ENCODE data around the gene MED13L. TPM values are rescaled to one million over a fixed set of nuclear protein-coding genes. Genes with fewer than 3 reads are reported as not detected.

MED13L gene
- total RNA-seq, 1 experiment from 2014 or later, result 89.0 TPM

DNA sequence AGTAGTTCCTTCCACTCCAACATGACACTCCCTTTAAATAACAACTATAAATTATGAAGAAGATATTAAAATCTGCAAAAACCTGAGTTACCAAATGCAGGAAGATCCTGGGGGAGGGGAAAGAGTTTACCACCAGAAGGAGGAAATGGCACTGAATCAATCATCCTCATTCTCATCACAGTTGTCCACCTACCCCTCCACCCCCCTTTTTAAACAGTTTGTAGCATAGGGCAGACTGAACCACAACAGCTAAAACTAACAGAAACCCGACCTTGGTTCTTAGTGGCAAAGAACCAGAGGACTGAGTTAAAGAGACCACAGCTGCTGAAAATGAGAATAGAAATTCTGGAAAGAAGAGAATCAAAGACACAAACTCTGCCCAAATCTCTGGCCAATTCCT is 189.5 kb downstream of the MED13L start:
- H3K27me3 Mint-ChIP-seq (ENCODE audit: unreplicated experiment), result no peaks in the 10 kb centered on the region
- H3K27ac Mint-ChIP-seq (ENCODE audit: unreplicated experiment), result no peak overlapping the region
- CTCF ChIA-PET, result interaction anchor here (0.6 kb wide), 1 partner anchor 91 kb away, joined by 8 read pairs; no protein-coding TSS in a partner anchor
- H3K9me3 Mint-ChIP-seq (ENCODE audit: low read depth, unreplicated experiment), result no peaks in the 10 kb centered on the region
- no peaks in the 10 kb centered on the region for H3K36me3 Mint-ChIP-seq (ENCODE audit: insufficient read depth, unreplicated experiment)
- no peak for DNase-seq
- no peaks in the 10 kb centered on the region for H3K4me1 Mint-ChIP-seq (ENCODE audit: low read depth, unreplicated experiment)
- intact Hi-C loops (cut with micrococcal nuclease; ENCODE audit: unreplicated experiment), result no loop called here
- no peak overlapping the region for H3K4me3 Mint-ChIP-seq (ENCODE audit: low read depth, unreplicated experiment)
- no TSS peak for BruUV-seq (replicated peaks)
- TF ChIP-seq, protein P1, sequence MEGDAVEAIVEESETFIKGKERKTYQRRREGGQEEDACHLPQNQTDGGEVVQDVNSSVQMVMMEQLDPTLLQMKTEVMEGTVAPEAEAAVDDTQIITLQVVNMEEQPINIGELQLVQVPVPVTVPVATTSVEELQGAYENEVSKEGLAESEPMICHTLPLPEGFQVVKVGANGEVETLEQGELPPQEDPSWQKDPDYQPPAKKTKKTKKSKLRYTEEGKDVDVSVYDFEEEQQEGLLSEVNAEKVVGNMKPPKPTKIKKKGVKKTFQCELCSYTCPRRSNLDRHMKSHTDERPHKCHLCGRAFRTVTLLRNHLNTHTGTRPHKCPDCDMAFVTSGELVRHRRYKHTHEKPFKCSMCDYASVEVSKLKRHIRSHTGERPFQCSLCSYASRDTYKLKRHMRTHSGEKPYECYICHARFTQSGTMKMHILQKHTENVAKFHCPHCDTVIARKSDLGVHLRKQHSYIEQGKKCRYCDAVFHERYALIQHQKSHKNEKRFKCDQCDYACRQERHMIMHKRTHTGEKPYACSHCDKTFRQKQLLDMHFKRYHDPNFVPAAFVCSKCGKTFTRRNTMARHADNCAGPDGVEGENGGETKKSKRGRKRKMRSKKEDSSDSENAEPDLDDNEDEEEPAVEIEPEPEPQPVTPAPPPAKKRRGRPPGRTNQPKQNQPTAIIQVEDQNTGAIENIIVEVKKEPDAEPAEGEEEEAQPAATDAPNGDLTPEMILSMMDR (IDR thresholded peaks at IDR 0.05; ENCODE audit: unreplicated experiment), result no peak

DNA sequence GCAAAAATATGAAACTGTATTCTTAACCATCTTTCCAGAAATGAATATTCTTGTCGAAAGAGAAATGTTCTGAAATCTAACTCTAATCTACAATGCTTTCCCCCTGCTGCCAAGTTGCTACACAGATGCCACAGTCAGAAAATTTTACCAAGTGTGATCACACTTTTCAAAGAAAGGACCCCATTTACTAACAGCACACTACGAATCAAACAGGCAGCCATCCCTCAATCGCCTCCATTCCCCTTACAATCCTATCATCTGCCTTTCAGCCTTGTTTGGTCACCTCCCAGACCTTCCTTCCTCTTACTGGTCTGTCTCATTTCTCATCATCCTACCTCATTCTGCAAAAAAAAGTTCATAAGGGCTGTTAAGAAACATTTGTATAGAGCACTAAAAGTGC is 190.1 kb downstream of the MED13L start:
- intact Hi-C loops (cut with micrococcal nuclease; ENCODE audit: unreplicated experiment), result no loop called here
- BruUV-seq (replicated peaks), result no TSS peak
- H3K27ac Mint-ChIP-seq (ENCODE audit: unreplicated experiment), result no peak overlapping the region

DNA sequence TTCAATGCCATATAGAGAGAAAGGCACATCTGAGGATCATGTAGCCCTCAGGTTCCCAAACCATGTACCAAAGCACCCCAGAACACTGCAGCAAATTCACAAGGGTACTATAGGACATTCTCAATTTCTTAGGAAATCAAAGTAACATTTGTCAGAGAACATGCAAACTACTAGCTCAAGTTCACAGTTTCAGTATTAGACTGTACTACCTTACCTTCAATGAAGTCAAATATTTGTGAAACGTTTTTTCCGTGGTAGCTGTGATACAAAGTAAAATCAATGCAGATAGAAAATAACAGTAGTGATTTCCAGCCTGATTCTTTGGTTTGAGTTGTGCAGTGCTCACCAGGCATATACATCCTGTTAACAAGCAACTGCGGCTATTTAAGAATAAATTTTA is 197.1 kb downstream of the MED13L start:
- H3K27ac Mint-ChIP-seq (ENCODE audit: unreplicated experiment), result no peak overlapping the region
- no peak overlapping the region for H3K4me3 Mint-ChIP-seq (ENCODE audit: low read depth, unreplicated experiment)
- no peak for DNase-seq
- intact Hi-C loops (cut with micrococcal nuclease; ENCODE audit: unreplicated experiment), result no loop called here
- no peaks in the 10 kb centered on the region for H3K4me1 Mint-ChIP-seq (ENCODE audit: low read depth, unreplicated experiment)
- TF ChIP-seq, protein P1 (IDR thresholded peaks at IDR 0.05; ENCODE audit: unreplicated experiment), result no peak
- H3K9me3 Mint-ChIP-seq (ENCODE audit: low read depth, unreplicated experiment), result no peaks in the 10 kb centered on the region
- BruUV-seq (replicated peaks), result no TSS peak
- CTCF ChIA-PET, result interaction anchor here (0.9 kb wide), 1 partner anchor 155 kb away, joined by 3 read pairs; no protein-coding TSS in a partner anchor
- no peaks in the 10 kb centered on the region for H3K36me3 Mint-ChIP-seq (ENCODE audit: insufficient read depth, unreplicated experiment)
- H3K27me3 Mint-ChIP-seq (ENCODE audit: unreplicated experiment), result no peaks in the 10 kb centered on the region

More for the DNA sequence above, 190.1 kb downstream of the MED13L start:
- CTCF ChIA-PET, result interaction anchor here (0.6 kb wide), 1 partner anchor 25 kb away, joined by 8 read pairs; no protein-coding TSS in a partner anchor
- Mint-ChIP-seq H3K27me3 (ENCODE audit: unreplicated experiment) (no peaks in the 10 kb centered on the region), H3K36me3 (ENCODE audit: insufficient read depth, unreplicated experiment) (no peaks in the 10 kb centered on the region), H3K4me1 (ENCODE audit: low read depth, unreplicated experiment) (no peaks in the 10 kb centered on the region), H3K9me3 (ENCODE audit: low read depth, unreplicated experiment) (no peaks in the 10 kb centered on the region), H3K4me3 (ENCODE audit: low read depth, unreplicated experiment) (no peak overlapping the region)
- TF ChIP-seq, protein P1 (IDR thresholded peaks at IDR 0.05; ENCODE audit: unreplicated experiment), result no peak
- no peak for DNase-seq

DNA sequence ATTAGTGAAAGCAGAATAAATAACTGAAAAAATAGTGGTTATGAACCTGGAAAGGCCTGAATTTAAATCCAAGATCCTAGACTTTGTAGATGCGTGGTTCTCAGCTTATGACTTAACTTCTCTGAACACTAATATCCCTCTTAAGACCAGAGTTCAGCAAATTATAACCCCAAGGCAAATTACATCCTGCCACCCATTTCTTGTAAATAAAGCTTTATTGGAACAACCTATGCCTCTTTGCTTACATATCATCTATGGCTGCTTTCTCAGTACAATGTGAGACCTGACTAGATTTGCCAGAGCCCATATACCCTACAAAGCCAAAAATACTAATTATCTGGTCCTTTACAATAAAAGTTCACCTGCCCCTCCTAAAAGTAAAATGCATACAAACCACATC is 199.1 kb downstream of the MED13L start:
- Mint-ChIP-seq H3K4me1 (ENCODE audit: low read depth, unreplicated experiment) (no peaks in the 10 kb centered on the region), H3K36me3 (ENCODE audit: insufficient read depth, unreplicated experiment) (no peaks in the 10 kb centered on the region)

More for the DNA sequence above, 199.1 kb downstream of the MED13L start:
- TF ChIP-seq, protein P1 (IDR thresholded peaks at IDR 0.05; ENCODE audit: unreplicated experiment), result no peak
- no peak for DNase-seq
- no peak overlapping the region for H3K4me3 Mint-ChIP-seq (ENCODE audit: low read depth, unreplicated experiment)
- no TSS peak for BruUV-seq (replicated peaks)
- no peaks in the 10 kb centered on the region for H3K27me3 Mint-ChIP-seq (ENCODE audit: unreplicated experiment)
- H3K9me3 Mint-ChIP-seq (ENCODE audit: low read depth, unreplicated experiment), result no peaks in the 10 kb centered on the region
- intact Hi-C loops (cut with micrococcal nuclease; ENCODE audit: unreplicated experiment), result no loop called here
- CTCF ChIA-PET, result no interaction called here
- H3K27ac Mint-ChIP-seq (ENCODE audit: unreplicated experiment), result no peak overlapping the region
